Activated CD4-positive, alpha-beta T cell treated with anti-CD3 and anti-CD28 coated beads, Interleukin-2, amount 50 U/mL, for 4 hours (primary cell): Measurements from ENCODE around the gene MOCS2.

ENCODE experiments used
- DNase-seq, 2 experiments: peaks; one replicate each; pipeline ENCODE4 v3.0.0-alpha.2; 2020

Gene MOCS2

DNA sequence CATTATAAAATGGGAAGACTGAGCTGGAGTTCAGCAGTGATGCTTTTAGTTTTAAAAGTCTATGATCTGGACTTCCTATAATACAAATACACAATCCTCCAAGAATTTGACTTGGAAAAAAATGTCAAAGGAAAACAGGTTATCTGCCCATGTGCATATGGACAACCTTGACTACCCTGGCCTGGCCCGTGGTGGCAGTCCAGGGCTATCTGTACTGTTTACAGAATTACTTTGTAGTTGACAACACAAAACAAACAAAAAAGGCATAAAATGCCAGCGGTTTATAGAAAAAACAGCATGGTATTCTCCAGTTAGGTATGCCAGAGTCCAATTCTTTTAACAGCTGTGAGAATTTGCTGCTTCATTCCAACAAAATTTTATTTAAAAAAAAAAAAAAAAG, 17.3 kb downstream of the MOCS2 start:
- DNase-seq, result no peak

GRCh38 chr5:53091289-53091688, 18.3 kb downstream of the MOCS2 start:
- DNase-seq, result no peak

GRCh38 chr5:53090229-53090628, 19.3 kb downstream of the MOCS2 start:
- DNase-seq, result no peak

DNA sequence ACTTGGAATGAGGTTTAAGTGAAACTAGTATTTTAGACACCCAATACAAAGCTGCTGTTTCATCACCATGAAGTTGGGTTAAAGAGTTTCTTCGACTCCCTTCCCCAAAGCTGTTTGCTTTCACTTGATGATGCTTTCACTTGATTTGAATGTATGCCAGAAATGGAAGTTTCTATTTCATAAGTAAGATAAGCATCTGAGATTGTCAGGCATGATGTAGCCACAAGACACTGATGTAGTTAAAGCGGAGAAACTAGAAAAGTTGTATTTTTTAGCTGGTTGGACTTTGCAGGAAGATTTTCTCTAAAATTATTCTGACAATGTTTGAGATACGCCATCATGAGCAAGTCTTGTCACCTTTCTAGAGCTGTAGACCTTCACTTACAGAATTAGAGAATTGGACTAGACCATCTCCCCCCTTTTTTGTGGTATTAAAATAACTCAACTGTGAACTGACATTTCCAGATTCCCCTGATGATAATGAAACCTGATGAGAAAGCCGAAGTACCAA, 20.0 kb downstream of the MOCS2 start:
- DNase-seq, result no peak

DNA sequence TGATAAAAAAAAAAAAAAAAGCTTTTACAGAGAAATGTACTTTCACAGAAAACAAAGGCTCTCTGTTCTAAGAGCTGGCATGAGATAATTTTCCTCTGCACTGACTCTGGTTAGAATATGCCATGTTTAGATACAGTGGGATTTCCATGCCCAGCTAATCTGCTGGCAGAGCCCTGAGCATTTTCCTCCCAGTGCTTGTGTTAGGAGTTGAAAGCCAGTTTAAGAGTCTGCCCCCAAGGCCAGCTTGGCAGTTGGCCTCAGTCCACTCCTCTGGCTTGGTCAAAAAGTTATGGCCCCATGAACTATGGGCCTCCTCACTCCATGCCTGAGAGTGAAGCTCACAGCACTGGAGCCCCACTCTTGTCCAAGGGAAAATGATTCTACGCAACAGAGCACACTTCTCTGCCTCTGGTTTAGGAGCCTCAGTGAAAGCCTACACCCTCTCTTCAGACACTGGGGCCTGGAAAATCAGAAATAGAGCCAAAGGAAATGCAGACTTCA, 21.9 kb downstream of the MOCS2 start:
- no peak for DNase-seq

- DNase-seq, result no peak
Measured at GRCh38 chr5:53087171-53087570, 22.4 kb downstream of the MOCS2 start.

DNA sequence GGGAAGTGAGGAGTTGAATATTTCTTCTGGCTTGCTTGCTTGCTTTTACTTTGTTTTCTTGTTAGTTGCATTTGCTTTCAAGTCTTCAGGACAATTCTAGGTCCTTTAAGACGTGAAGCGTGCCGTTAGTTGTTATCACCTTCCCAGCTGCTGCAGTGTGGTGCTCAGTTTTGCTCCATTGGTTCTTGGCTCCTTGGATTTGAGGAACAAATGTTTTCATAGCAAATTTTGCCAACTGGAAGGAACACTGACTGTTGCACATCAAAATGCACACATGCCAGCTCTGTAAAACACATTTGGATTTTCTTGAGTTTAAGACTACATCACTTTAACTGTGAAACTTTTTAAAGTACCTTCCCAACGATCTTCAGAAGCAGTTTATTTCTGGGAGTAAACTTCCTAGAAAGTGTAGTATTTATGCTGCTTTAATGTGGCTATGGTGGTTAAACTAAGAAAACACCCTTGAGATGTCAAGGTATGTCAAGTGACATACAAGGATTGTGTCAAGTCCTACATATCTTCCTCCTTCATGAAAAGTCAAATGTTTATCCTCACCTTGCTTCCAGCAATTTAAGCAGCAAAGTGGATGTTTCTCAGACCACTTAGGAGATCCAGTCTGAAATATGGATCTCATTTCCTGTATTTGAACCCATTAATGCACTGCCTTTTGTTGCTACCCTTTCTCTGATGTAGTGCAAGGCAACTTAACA, 24.9 kb downstream of the MOCS2 start:
- DNase-seq, result no peak

DNA sequence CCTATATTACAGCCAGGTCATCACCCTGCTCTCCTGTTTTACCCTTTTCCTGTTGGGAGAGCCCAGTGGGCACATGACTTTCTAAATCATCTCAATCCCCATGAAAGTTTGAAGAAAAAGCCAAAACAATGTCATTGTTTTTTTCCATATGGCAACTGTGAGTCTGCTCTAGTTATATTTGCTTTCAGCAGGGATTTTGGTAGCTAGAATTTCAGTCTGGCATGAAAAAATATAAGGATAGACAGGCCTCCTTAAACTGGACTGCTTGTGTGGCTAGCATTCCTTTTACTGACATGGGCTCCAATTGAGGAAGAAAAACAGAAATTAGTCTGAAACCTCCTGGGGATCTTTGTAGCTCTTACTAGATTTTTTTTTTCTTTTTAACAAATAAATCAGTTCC, 25.6 kb downstream of the MOCS2 start:
- DNase-seq, result no peak

- no peak for DNase-seq
Measured at GRCh38 chr5:53080271-53080670, 29.3 kb downstream of the MOCS2 start.

DNA sequence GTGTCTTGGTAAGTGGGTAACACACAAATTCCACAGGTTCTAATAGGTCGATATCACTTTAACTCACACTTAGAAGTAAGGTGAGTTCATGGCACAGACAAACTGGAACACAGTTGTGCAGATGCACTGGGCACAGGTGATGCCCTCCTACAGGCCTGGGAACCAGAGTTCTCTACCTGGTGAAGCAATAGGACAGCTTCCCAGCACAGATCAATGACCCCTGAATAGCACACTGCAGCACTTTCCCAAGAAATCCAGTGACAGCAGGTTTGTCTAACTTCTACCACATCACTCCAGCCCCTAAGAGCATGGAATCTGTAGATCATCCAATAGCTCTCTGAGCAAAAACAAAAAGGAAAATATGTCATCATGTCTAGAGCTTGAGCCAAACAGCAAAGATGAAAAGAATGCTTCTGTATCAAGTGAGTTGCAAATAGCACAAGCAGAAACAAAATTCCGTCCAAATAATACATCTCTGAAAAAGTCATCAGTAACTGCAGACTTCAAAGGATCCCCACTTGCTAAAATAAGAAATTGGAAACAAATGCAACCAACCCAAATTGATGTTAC, 33.5 kb downstream of the MOCS2 start:
- DNase-seq, result no peak

GRCh38 chr5:53073348-53073747, 36.2 kb downstream of the MOCS2 start:
- DNase-seq, result no peak

DNA sequence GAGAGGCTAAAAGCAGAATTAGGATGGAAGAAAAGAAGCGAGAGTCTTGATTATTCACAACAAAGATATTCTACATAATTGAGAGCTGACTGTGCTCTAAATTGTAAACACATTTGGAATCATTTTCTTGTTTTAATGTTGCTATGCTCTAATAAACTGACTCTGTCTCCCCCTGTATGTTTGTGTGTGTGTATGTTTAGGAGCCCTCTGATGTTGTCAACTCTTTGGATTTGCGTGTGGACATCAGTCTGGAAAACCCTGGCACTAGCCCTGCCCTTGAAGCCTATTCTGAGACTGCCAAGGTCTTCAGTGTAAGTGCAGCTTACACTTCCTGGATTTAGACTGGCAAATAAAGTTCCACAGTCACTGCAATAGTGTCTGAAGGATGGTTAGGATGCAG, 37.8 kb downstream of the MOCS2 start:
- DNase-seq, result no peak

DNA sequence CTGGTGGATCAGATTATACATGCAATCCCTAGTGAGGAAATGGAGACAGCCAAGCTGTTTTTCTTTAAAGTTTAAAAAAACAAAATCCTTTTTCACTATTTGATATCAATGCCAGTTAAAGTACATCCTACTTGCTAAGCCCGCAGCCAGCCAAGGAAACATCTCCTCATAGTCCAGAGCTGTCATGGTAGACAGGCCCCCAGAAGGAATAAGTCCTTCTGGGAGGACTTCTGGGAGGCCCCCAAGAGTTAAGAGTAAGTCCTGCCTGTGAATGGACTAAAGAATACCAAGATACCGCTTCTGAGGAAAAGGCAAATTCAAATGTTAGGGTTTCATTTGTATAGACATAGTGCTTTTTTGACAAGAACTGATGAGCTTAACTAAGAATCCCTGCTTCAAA, 38.3 kb downstream of the MOCS2 start:
- no peak for DNase-seq

DNA sequence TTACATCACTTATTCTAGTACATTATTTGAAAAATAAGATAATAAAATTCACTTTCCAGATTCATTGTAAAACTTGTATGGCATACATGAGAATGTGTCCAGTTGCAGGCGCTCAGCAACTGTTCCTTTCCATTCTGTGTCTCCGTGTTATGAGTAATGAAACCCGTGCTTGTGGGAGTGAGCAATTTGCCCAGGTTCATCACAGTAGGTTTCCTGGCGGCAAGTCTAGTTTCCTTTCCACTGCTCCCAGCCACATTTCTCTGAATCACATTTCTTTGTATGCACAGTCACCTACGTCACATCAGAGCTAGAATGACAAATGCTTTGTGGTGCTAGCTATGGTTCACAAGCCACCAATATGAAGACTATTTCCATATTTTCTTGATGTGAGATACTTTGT, 39.9 kb downstream of the MOCS2 start:
- peak; percentile 22 to 32 for DNase-seq

DNA sequence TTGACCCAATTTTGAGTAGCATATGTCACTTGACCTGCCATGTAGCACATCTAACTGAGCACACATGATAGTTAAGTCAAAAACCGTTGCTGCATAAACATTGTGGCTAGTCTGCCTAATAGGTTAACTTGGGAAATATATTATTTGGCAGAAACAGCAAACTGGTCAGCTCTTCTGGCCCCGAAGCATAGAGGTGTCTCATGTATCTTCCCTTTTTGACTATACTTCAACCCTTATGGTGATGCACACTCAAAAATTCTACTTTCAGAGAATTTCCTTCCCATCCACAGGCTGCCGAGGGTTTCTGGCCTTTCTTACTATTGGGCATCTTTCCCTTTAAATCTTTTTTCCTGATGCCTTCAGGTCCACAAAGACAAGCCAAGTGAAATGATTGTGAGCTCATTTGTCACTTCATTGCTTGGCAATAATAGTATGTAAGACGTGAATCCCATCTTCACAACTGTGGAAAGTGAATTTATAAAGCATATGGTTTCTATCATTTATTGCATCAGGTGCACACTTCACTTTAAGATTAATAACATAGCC, 41.2 kb downstream of the MOCS2 start:
- no peak for DNase-seq

GRCh38 chr5:53067641-53068040, 41.9 kb downstream of the MOCS2 start:
- DNase-seq, result no peak

DNA sequence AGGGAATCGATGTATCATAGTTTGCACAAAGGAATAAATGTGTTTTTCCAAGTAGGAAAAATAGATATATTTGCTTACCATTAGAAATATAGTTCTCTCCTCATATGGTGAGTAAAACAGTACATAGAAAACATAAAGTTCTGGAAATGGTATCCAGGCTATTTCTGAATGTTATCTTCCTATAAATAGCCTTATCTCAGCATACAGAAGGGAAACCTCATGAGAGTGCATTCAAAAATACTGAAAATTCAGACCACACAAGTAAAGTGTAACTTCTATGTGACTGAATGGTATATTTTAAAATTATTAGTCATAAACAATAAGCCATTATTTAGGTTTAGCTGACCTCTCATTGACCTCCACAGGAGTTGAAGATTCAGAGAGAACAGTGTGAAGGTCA, 43.5 kb downstream of the MOCS2 start:
- DNase-seq, result no peak

DNA sequence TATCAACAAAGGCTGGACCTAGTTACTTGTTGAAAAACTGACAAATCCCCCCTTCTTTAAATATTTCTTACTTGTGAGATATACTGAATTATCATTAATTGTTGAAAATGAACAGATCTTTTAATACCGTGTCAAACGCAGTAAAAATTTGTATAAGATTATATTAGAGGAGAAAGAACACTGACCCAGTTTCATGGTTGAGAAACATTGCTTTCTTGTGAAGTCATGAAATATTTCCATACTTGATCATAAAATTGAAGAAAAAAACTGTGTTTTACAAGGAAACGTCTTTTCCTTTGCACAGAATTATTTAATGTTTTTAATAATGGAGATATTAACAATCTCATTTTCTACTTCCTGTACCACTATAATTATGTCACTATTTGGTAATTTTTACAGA, 45.8 kb downstream of the MOCS2 start:
- no peak for DNase-seq

- no peak for DNase-seq
Measured at GRCh38 chr5:53063176-53063575, 46.4 kb downstream of the MOCS2 start.

DNA sequence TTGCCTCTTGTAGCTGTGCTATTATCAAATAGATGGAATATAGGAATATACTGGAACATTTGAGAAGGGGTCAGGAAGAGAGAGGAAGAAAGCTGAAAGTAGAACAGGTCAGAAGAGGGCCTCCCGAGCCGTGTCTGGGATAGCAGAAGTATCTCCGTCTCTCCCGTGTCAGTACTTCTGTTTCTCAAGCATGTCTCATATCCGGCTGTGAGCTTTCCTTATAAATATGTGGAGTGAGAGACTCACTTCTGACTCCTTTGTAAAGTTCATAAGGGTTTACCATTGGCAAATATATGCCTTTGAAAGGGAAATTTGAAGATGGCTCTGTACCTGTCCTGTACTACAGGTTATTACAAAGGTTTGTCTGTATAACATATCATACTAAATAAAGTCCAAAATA, 50.3 kb downstream of the MOCS2 start:
- DNase-seq, result no peak

- no peak for DNase-seq
Measured at GRCh38 chr5:53055365-53055764, 54.2 kb downstream of the MOCS2 start.

DNA sequence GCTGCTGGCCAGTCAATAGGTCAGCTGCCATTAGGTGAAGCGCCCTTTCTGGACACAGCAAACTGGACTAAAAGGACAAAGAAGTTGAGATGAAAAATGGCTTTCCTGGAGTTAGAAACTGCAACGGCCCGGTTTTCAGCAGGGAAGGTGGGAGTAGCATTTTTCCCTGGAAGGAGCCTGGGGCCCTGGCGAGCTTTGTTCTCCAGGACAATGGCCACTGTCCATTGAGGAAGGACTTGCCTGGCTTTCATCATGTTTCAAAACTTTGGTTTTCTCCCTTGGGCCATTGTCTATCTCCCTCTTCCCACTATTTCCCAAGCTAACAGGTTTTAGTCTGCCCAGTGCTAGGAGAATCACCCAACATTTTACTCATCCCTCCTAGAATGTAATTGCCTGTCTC, 56.2 kb downstream of the MOCS2 start:
- no peak for DNase-seq

- no peak for DNase-seq
Measured at GRCh38 chr5:53052499-53052898, 57.1 kb downstream of the MOCS2 start.

GRCh38 chr5:53048248-53048647, 61.3 kb downstream of the MOCS2 start:
- DNase-seq, result no peak
